HUES6 (cell line): ENCODE measurements around the gene MUC5AC.

ENCODE experiments used
- H3K27ac ChIP-seq: 2 replicates; pipeline ENCODE4 v1.7.0; 2013; ENCODE audit warnings: low read depth, mild to moderate bottlenecking, low read length, inconsistent platforms
- H3K27me3 ChIP-seq: 2 replicates; pipeline ENCODE4 v1.6.1; 2013; ENCODE audit warnings: low read length; ENCODE audit not compliant: control insufficient read depth, insufficient read depth
- H3K36me3 ChIP-seq: 2 replicates; pipeline ENCODE4 v1.6.1; 2013; ENCODE audit warnings: low read length; ENCODE audit not compliant: control insufficient read depth, insufficient read depth
- H3K4me1 ChIP-seq: 2 replicates; pipeline ENCODE4 v1.6.1; 2013; ENCODE audit warnings: low read length; ENCODE audit not compliant: control insufficient read depth, insufficient read depth
- H3K4me3 ChIP-seq: 2 replicates; pipeline ENCODE4 v1.5.1; 2013; ENCODE audit warnings: low read depth, low read length
- H3K9ac ChIP-seq: one replicate; pipeline ENCODE4 v1.6.1; 2013; ENCODE audit warnings: mild to moderate bottlenecking, low read length
- H3K9me3 ChIP-seq: 2 replicates; pipeline ENCODE4 v1.6.1; 2013; ENCODE audit warnings: low read depth, low read length; ENCODE audit not compliant: control insufficient read depth, insufficient read depth

The MUC5AC gene, protein sequence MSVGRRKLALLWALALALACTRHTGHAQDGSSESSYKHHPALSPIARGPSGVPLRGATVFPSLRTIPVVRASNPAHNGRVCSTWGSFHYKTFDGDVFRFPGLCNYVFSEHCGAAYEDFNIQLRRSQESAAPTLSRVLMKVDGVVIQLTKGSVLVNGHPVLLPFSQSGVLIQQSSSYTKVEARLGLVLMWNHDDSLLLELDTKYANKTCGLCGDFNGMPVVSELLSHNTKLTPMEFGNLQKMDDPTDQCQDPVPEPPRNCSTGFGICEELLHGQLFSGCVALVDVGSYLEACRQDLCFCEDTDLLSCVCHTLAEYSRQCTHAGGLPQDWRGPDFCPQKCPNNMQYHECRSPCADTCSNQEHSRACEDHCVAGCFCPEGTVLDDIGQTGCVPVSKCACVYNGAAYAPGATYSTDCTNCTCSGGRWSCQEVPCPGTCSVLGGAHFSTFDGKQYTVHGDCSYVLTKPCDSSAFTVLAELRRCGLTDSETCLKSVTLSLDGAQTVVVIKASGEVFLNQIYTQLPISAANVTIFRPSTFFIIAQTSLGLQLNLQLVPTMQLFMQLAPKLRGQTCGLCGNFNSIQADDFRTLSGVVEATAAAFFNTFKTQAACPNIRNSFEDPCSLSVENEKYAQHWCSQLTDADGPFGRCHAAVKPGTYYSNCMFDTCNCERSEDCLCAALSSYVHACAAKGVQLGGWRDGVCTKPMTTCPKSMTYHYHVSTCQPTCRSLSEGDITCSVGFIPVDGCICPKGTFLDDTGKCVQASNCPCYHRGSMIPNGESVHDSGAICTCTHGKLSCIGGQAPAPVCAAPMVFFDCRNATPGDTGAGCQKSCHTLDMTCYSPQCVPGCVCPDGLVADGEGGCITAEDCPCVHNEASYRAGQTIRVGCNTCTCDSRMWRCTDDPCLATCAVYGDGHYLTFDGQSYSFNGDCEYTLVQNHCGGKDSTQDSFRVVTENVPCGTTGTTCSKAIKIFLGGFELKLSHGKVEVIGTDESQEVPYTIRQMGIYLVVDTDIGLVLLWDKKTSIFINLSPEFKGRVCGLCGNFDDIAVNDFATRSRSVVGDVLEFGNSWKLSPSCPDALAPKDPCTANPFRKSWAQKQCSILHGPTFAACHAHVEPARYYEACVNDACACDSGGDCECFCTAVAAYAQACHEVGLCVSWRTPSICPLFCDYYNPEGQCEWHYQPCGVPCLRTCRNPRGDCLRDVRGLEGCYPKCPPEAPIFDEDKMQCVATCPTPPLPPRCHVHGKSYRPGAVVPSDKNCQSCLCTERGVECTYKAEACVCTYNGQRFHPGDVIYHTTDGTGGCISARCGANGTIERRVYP (N-terminal part only)

DNA sequence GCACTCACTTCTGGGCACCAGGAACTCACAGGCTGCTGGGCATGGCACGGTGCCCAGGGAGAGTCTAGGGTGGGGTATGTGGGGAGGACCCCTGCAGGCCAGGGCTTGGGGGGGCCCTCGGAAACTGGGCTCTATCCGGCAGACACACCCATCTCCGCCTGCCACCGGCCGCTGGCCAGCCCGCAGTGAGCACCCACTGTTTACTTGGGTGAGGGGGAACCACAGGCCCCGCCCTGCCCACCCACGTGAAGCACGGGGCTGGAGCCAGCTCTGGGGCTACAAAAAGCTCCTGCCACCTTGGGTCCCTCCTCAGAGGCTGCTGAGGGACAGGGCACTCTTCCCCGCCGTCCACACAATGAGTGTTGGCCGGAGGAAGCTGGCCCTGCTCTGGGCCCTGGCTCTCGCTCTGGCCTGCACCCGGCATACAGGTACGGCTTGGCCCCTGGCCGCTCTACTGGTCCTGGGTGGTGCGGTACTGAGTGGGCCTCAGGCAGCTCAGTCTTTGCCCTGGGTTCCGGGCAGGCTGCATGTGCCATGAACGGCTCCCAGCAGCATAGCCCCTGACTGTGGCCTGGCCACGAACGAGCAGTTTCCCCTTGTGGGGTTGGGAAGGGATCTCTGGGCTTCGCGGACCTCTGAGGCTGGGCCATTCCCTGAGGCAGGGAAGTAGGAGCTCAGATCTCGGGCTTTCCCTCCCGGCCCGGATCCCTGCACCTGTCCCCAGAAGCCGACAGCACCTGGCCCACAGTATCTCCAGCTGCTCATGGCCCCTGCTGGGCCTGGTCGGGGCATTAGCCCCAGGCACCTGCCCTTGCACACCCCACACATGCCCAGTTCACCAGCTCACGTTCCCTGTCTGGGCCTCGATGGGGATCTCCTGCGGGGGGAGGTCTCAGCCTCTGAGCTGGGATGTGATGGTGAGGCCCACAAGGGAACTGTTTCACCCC is at the start of gene MUC5AC:
Gene MUC5AC (plus strand): TSS at position 309 of the 947 bp plus-strand sequence. CDS start 47 bp downstream, at position 356.
- no peaks in the 10 kb centered on the region for H3K27me3 ChIP-seq
- H3K4me3 ChIP-seq: no peak within 1 kb of the TSS
- H3K9ac ChIP-seq: no peak within 1 kb of the TSS
- H3K4me1 ChIP-seq: peaks cover 7% of the 10 kb centered on the region
- H3K36me3 ChIP-seq: no peaks in the 10 kb centered on the region
- peaks cover 4% of the 10 kb centered on the region; the same call in 1 of the 2 replicates for H3K9me3 ChIP-seq
- no peak within 1 kb of the TSS for H3K27ac ChIP-seq

DNA sequence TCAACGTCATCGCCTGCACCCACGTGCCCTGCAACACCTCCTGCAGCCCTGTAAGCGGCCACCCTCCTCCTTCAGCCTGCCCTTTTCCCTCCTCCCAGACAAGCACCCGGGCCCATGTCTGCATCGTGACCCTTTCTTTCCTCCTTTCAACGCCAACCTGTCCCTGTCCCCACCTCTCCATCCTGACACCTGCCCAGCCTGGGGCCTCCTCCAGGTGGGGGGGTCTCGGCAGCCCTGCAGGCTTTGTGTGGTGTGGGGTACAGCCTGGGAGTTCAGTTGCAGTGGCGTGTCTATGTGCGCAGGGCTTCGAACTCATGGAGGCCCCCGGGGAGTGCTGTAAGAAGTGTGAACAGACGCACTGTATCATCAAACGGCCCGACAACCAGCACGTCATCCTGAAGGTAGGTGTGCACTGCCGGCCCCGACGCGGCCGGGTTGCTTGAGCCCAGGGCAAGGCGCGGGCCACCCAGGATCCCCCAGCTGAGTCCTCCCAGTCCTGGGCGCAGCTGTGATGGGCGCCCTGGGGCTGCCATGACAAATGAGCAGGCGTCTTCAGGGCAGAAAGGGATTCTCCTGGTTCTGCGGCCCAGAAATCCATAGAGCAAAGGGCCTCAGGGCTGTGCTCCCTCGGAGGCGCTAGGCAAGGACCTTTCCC is 49.4 kb upstream of the MUC5AC start:
- Histone ChIP-seq H3K9ac (no peak overlapping the region), H3K27ac (no peak overlapping the region), H3K4me3 (no peak overlapping the region), H3K9me3 (no peaks in the 10 kb centered on the region), H3K4me1 (no peaks in the 10 kb centered on the region), H3K36me3 (no peaks in the 10 kb centered on the region), H3K27me3 (no peaks in the 10 kb centered on the region)

DNA sequence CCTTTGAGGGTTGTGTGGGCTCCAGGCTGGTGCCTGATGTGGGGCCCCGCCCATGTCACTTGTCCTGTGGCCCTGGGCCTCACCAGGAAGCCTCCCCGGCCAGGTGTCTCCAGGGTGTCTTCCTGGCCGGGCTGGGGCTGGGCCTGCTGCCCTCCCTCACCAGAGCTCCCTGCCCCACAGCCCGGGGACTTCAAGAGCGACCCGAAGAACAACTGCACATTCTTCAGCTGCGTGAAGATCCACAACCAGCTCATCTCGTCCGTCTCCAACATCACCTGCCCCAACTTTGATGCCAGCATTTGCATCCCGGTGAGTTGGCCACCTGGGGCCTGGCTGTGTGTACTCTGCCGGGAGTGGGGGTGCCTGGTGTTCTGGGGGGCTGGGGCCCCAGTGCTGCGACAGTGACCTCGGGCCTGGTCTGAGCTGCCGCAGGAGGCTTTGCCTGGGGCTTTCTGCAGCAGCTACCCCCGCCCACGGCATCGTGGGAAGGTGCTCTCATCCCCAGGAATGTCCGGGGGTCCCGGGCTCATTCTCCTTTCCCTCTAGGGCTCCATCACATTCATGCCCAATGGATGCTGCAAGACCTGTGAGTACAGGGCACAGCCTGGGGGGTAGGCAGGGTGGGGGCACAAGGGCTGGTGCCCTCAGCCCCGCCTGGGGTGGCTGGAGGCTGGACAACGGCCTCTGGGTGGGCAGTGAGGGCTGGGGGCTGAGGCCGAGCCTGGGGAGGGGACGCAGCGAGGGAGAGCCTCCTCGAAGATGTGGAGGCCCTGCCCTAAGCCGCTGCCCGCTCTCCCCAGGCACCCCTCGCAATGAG is 48.4 kb upstream of the MUC5AC start:
- Histone ChIP-seq H3K4me1 (no peaks in the 10 kb centered on the region), H3K9me3 (no peaks in the 10 kb centered on the region), H3K36me3 (no peaks in the 10 kb centered on the region), H3K9ac (no peak overlapping the region), H3K27ac (no peak overlapping the region), H3K4me3 (no peak overlapping the region), H3K27me3 (no peaks in the 10 kb centered on the region)

DNA sequence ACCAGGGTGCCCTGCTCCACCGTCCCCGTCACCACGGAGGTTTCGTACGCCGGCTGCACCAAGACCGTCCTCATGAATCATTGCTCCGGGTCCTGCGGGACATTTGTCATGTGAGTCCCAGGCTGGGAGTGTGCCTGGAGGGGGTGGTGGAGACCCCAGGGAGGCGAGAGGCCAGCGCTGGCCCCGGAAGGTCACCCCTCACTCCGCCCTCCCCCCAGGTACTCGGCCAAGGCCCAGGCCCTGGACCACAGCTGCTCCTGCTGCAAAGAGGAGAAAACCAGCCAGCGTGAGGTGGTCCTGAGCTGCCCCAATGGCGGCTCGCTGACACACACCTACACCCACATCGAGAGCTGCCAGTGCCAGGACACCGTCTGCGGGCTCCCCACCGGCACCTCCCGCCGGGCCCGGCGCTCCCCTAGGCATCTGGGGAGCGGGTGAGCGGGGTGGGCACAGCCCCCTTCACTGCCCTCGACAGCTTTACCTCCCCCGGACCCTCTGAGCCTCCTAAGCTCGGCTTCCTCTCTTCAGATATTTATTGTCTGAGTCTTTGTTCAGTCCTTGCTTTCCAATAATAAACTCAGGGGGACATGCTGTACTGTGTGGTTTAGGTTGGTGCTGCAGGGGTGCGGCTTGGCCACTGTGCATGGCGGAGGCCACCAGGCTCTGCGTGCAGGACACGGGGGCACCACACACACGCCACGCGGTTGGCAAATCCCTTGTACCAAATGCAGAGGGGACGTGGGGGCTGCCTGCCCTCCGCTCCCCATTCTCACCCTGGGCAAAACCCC is 47.6 kb upstream of the MUC5AC start:
- Histone ChIP-seq H3K27me3 (no peaks in the 10 kb centered on the region), H3K9ac (no peak overlapping the region), H3K9me3 (no peaks in the 10 kb centered on the region), H3K4me1 (no peaks in the 10 kb centered on the region), H3K27ac (no peak overlapping the region), H3K4me3 (no peak overlapping the region), H3K36me3 (no peaks in the 10 kb centered on the region)

DNA sequence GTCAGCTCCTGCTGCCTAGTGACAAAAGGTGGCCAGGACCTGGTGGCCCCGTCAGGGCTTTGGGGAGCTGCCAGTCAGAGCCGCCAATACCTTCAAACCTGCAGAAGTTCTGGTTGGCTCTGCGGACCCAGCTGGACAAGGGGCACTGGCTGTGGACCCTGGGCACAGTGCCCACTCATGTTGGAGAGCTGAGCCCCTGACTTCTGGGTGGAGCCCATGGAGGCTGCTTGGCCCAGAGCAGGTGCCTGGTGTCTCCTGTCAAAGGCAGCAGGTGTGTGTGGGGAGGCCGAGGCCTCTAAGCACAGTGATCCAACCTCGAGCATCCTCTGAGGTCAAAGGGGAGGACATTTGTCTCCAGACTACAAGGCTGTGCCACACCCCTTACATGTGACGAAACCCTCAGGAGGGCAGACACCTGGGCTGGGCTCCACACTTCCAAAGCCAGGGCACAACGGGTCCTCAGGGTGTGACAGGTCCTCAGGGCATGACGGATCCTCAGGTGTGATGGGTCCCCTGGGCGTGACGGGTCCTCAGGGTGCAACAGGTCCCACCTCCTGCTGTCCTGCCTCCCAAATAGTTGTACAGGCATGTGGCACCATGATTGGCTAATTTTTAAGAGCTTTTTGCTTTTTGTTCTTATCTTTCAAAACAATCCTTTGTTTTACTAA is 46.1 kb upstream of the MUC5AC start:
- H3K4me1 ChIP-seq: no peaks in the 10 kb centered on the region
- no peaks in the 10 kb centered on the region for H3K36me3 ChIP-seq
- no peaks in the 10 kb centered on the region for H3K27me3 ChIP-seq
- no peak overlapping the region for H3K9ac ChIP-seq
- no peaks in the 10 kb centered on the region for H3K9me3 ChIP-seq
- H3K27ac ChIP-seq: no peak overlapping the region
- no peak overlapping the region for H3K4me3 ChIP-seq

DNA sequence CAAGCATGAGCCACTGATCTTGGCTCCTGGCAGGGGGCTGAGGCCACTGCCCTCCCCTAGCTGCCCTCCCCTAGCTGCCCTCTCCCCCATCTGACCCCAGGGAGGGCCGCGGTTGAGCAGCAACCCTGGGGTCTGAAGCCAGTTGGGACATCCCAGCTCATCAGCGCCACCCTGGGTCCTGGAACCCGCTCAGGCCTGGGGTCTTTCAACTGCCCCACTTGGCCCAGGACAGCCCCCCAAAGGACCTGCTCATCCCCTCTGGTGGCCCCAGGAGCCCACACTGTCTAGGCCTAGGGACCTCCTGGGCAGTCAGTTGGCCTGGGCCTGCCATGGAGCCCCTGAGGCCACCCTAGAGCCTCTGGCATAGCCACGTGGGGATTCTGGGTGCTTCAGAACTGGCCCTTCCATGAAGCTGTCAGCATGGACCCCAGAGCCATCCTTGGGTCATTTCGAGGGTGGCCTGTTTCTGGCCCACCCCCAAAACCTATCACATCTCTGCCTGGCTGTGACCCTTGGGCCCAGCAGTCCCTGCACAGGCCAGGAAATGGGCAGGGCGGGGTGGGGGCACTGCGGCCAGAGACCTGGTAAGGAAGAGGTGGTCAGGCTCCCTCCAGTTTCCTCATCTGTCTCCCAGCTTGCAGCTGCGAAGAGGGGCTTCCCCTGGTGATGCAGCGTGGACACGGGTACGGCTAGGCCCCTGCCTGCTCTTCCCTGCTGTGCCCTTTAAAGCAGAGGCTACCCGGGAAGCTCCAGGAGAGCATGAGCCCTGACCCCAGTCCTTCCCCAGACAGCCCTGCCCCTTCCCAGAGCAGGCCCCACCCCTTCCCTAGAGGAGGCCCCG is 45.2 kb upstream of the MUC5AC start:
- Histone ChIP-seq H3K27ac (no peak overlapping the region), H3K4me3 (no peak overlapping the region), H3K4me1 (no peaks in the 10 kb centered on the region), H3K36me3 (no peaks in the 10 kb centered on the region), H3K27me3 (no peaks in the 10 kb centered on the region), H3K9ac (no peak overlapping the region), H3K9me3 (no peaks in the 10 kb centered on the region)

DNA sequence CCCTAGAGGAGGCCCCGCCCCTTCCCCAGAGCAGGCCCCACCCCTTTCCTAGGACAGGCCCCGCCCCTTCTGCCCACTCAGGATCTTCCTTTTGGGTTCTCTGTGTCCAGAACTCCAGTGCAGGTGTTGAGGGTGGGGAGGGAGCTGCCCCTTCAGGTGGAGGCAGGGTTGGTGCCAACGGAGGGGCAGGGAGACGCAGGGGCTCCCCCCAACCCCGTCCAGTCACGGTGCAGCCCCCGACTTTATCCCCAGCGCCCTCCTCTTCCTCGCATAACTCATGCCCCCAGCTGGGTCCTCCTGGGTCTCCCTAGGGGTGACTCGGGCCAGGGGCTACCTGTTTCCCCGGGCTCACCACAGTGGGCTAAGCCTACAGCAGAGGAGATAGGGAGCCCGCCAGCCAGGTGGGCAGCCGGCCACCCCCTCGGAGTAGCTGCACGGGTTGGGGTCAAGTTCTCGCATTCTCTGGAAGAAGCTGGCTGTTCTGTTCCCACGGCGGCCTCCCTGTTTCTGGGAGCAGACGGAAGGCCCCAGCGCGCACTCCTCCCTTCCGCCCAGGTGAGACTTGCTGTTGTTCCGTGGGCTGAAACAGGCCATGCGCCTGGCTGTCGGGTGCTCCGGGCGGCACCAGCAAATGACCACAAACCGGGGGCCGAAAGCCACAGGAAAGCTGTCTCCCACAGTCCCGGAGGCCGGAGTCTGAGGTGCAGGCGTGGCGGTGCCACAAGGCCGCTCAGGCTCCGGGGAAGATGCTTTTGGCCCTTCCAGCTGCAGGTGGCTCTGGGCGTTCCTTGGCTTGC is 44.1 kb upstream of the MUC5AC start:
- Histone ChIP-seq H3K9ac (no peak overlapping the region), H3K27me3 (no peaks in the 10 kb centered on the region), H3K4me3 (no peak overlapping the region), H3K9me3 (no peaks in the 10 kb centered on the region), H3K36me3 (no peaks in the 10 kb centered on the region), H3K27ac (no peak overlapping the region), H3K4me1 (no peaks in the 10 kb centered on the region)
